Neutrophil (primary cell): ENCODE measurements around the gene SLC7A11.

Experiments used
- H3K27ac ChIP-seq: fragments of 200-600 bp; sonication (generic); 2 replicates; pipeline ENCODE4 v1.5.1; 2016; ENCODE audit warnings: mild to moderate bottlenecking, moderate library complexity
- H3K27me3 ChIP-seq: fragments of 200-600 bp; sonication (generic); 2 replicates; pipeline ENCODE4 v1.6.0; 2016; ENCODE audit warnings: mild to moderate bottlenecking
- H3K36me3 ChIP-seq: fragments of 200-600 bp; sonication (generic); 2 replicates; pipeline ENCODE4 v1.5.1; 2017
- H3K4me1 ChIP-seq, 2 experiments: fragments of 200-600 bp in 1 of 2; sonication (generic) in 1 of 2; 1 replicate in 1 of 2; 2 replicates in 1 of 2; pipeline versions ENCODE4 v1.5.1 to v1.6.1; 2013 to 2016; ENCODE audit warnings: low read depth in 1 of 2, low read length in 1 of 2, mild to moderate bottlenecking in 1 of 2, moderate library complexity in 1 of 2; ENCODE audit not compliant: control insufficient read depth in 1 of 2, insufficient read depth in 1 of 2
- H3K4me3 ChIP-seq, 2 experiments: fragments of 200-600 bp in 1 of 2; sonication (generic) in 1 of 2; 1 replicate in 1 of 2; 2 replicates in 1 of 2; pipeline ENCODE4 v1.5.1; 2013 to 2016; ENCODE audit warnings: low read depth in 1 of 2, low read length in 1 of 2, mild to moderate bottlenecking in 1 of 2, moderate library complexity in 1 of 2
- H3K9me3 ChIP-seq: fragments of 200-600 bp; sonication (generic); 2 replicates; pipeline ENCODE4 v1.5.1; 2016
- TF ChIP-seq, protein P1 (sequence below): fragments of 200-600 bp; sonication (generic); IDR thresholded peaks from 2 replicates; pipeline ENCODE4 v1.5.1; 2016; ENCODE audit warnings: antibody characterized with exemption

Gene SLC7A11

DNA sequence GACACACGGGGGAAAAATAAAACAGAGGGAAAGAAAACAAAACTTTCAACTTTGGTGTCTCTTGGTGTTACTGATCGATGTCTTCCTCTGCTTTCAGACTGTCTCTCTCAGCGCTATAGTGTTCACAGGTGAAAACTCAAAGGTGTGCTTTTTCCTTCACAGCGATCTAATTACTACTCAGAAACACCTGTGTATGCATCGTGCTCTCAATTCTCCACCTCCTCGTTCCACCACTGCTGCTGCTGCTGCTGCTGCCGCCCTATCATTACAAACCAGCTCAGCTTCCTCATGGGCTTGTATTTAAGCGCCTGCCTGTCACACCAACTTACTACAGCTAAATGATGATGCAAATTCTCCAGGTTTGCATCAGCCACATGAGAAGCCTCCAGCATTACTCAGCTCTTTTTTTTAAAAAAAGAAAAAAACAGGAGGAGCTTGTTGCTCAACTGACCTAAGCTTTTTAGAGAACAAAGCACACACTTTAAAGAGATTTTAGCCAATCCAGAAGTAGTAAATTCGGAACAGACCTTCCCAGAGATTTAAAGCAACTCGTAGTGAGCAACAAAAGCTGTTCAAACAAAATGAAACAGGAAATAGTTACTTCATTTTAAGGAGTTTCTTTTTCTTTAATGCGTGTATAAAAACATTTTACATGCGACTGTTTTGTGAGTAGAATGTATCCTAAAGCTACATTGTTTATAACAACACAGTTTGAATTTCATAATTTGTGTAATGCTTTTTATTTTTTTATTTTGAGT is at the start of gene SLC7A11:
Gene SLC7A11 (minus strand): TSS at position 274 of the 758 bp plus-strand sequence. CDS start 280 bp downstream, outside the sequence.
- Histone ChIP-seq H3K36me3 (no peaks in the 10 kb centered on the region), H3K27ac (peak within 1 kb of the TSS; percentile 90), H3K9me3 (no peaks in the 10 kb centered on the region), H3K4me3 (peak within 1 kb of the TSS; percentile 58 to 60), H3K4me1 (peaks cover 17 to 18% of the 10 kb centered on the region in 2 experiments), H3K27me3 (no peaks in the 10 kb centered on the region)
- TF ChIP-seq, protein P1, sequence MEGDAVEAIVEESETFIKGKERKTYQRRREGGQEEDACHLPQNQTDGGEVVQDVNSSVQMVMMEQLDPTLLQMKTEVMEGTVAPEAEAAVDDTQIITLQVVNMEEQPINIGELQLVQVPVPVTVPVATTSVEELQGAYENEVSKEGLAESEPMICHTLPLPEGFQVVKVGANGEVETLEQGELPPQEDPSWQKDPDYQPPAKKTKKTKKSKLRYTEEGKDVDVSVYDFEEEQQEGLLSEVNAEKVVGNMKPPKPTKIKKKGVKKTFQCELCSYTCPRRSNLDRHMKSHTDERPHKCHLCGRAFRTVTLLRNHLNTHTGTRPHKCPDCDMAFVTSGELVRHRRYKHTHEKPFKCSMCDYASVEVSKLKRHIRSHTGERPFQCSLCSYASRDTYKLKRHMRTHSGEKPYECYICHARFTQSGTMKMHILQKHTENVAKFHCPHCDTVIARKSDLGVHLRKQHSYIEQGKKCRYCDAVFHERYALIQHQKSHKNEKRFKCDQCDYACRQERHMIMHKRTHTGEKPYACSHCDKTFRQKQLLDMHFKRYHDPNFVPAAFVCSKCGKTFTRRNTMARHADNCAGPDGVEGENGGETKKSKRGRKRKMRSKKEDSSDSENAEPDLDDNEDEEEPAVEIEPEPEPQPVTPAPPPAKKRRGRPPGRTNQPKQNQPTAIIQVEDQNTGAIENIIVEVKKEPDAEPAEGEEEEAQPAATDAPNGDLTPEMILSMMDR = peak; percentile 73

DNA sequence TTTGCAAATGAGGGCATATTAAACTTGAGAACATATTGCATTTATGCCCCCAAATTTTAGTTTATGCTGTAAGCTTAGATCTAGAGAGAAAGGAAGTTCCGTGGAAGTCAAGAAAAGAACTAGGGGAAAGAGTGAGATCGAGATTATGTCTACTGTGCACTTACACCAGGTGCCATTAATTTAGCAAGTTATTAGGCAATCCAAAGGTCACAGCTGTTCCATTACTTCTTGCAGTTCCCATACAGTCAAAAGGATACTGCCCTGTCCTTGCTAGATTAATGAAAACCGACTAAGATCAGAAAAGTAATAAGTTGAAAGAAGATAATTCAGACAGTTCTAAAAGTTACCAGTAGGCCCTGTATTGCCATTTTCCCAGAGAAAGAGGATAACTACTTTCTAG is 49.3 kb upstream of the SLC7A11 start:
- Histone ChIP-seq H3K27me3 (no peaks in the 10 kb centered on the region), H3K9me3 (no peaks in the 10 kb centered on the region), H3K36me3 (no peaks in the 10 kb centered on the region), H3K4me1 (no peaks in the 10 kb centered on the region), H3K27ac (no peak overlapping the region), H3K4me3 (no peak overlapping the region)
- TF ChIP-seq, protein P1 = no peak

DNA sequence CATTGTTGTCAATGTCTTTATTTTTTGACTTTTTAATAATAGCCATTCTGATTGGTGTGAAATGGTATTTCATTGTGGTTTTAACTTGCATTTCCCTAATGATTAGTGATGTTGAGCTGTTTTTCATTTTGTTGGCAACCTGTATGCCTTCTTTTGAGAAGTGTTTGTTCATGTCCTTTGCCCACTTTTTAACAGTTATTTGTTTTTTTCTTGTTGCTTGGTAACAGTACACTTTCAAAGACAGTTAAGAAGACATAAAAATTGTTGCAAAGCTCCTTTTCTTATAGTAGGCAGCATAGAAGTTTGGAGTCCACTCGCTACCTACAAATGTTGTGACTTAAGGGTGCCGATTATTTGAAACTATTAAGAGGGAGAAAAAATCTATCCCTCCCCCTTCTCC is 48.7 kb upstream of the SLC7A11 start:
- H3K36me3 ChIP-seq = no peaks in the 10 kb centered on the region
- TF ChIP-seq, protein P1 = no peak

DNA sequence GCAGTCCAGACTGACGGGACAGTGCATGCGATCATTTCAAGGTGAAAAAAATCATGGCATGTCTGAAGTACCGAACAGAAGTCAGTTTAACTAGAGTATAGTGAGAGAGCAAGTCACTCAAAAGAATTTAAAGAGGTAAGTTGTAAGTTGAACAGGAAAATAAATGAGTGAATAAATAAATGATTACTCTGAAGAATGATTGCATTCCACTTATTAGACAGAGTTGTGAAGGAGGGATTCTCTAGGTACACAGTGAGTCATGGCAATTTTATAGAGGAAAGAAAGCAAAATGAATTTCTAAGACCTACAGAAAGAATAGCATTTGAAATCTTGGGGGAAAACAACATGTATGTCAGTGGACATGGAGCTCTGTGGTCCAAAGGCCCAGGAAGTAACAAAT is 37.1 kb upstream of the SLC7A11 start:
- H3K9me3 ChIP-seq = no peaks in the 10 kb centered on the region
- H3K4me1 ChIP-seq = no peaks in the 10 kb centered on the region
- H3K36me3 ChIP-seq = no peaks in the 10 kb centered on the region
- TF ChIP-seq, protein P1 = no peak
- H3K27ac ChIP-seq = no peak overlapping the region
- H3K27me3 ChIP-seq = no peaks in the 10 kb centered on the region
- no peak overlapping the region for H3K4me3 ChIP-seq

More for the DNA sequence above, 48.7 kb upstream of the SLC7A11 start:
- Histone ChIP-seq H3K4me1 (no peaks in the 10 kb centered on the region), H3K9me3 (no peaks in the 10 kb centered on the region), H3K4me3 (no peak overlapping the region), H3K27me3 (no peaks in the 10 kb centered on the region), H3K27ac (no peak overlapping the region)

DNA sequence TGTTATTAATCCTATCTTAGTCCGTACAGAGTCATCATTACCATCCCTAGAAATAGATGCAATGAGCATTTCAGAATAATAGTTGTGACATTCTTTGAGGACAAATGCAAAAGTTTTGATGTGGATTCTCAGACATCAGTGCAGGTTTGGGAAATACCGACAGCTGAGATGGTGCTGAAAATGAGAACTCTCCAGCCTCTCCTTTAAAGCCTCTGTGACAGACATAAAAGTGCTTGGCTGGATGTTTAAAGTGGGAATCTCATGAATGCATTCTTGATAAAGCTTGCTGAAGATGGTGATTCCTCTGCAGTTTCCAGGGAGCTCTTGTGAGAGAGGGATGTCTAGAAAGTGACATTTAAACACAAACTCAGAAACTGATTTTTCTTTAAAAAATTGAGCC is 35.0 kb upstream of the SLC7A11 start:
- Histone ChIP-seq H3K27ac (no peak overlapping the region), H3K27me3 (no peaks in the 10 kb centered on the region), H3K4me1 (no peaks in the 10 kb centered on the region), H3K9me3 (no peaks in the 10 kb centered on the region), H3K36me3 (no peaks in the 10 kb centered on the region), H3K4me3 (no peak overlapping the region)
- TF ChIP-seq, protein P1 = no peak
